Measurements from ENCODE around the gene GALP. TPM values are rescaled to one million over a fixed set of nuclear protein-coding genes. Genes with fewer than 3 reads are reported as not detected.

GALP gene
- total and polyA plus RNA-seq, 2 experiments from 2014 or later, result not detected

GRCh38 chr19:56144831-56145230 is 31.0 kb upstream of the GALP start (continued):
- TF ChIP-seq, protein P1, sequence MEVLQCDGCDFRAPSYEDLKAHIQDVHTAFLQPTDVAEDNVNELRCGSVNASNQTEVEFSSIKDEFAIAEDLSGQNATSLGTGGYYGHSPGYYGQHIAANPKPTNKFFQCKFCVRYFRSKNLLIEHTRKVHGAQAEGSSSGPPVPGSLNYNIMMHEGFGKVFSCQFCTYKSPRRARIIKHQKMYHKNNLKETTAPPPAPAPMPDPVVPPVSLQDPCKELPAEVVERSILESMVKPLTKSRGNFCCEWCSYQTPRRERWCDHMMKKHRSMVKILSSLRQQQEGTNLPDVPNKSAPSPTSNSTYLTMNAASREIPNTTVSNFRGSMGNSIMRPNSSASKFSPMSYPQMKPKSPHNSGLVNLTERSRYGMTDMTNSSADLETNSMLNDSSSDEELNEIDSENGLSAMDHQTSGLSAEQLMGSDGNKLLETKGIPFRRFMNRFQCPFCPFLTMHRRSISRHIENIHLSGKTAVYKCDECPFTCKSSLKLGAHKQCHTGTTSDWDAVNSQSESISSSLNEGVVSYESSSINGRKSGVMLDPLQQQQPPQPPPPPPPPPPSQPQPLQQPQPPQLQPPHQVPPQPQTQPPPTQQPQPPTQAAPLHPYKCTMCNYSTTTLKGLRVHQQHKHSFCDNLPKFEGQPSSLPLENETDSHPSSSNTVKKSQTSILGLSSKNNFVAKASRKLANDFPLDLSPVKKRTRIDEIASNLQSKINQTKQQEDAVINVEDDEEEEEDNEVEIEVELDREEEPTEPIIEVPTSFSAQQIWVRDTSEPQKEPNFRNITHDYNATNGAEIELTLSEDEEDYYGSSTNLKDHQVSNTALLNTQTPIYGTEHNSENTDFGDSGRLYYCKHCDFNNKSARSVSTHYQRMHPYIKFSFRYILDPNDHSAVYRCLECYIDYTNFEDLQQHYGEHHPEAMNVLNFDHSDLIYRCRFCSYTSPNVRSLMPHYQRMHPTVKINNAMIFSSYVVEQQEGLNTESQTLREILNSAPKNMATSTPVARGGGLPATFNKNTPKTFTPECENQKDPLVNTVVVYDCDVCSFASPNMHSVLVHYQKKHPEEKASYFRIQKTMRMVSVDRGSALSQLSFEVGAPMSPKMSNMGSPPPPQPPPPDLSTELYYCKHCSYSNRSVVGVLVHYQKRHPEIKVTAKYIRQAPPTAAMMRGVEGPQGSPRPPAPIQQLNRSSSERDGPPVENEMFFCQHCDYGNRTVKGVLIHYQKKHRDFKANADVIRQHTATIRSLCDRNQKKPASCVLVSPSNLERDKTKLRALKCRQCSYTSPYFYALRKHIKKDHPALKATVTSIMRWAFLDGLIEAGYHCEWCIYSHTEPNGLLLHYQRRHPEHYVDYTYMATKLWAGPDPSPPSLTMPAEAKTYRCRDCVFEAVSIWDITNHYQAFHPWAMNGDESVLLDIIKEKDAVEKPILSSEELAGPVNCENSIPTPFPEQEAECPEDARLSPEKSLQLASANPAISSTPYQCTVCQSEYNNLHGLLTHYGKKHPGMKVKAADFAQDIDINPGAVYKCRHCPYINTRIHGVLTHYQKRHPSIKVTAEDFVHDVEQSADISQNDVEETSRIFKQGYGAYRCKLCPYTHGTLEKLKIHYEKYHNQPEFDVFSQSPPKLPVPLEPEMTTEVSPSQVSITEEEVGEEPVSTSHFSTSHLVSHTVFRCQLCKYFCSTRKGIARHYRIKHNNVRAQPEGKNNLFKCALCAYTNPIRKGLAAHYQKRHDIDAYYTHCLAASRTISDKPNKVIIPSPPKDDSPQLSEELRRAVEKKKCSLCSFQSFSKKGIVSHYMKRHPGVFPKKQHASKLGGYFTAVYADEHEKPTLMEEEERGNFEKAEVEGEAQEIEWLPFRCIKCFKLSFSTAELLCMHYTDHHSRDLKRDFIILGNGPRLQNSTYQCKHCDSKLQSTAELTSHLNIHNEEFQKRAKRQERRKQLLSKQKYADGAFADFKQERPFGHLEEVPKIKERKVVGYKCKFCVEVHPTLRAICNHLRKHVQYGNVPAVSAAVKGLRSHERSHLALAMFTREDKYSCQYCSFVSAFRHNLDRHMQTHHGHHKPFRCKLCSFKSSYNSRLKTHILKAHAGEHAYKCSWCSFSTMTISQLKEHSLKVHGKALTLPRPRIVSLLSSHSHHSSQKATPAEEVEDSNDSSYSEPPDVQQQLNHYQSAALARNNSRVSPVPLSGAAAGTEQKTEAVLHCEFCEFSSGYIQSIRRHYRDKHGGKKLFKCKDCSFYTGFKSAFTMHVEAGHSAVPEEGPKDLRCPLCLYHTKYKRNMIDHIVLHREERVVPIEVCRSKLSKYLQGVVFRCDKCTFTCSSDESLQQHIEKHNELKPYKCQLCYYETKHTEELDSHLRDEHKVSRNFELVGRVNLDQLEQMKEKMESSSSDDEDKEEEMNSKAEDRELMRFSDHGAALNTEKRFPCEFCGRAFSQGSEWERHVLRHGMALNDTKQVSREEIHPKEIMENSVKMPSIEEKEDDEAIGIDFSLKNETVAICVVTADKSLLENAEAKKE (CRISPR knock-in tag; IDR thresholded peaks at IDR 0.05), result no peak
- no peak for TF ChIP-seq NANOG (IDR thresholded peaks at IDR 0.05; ENCODE audit: borderline replicate concordance)
- TF ChIP-seq, protein P2, sequence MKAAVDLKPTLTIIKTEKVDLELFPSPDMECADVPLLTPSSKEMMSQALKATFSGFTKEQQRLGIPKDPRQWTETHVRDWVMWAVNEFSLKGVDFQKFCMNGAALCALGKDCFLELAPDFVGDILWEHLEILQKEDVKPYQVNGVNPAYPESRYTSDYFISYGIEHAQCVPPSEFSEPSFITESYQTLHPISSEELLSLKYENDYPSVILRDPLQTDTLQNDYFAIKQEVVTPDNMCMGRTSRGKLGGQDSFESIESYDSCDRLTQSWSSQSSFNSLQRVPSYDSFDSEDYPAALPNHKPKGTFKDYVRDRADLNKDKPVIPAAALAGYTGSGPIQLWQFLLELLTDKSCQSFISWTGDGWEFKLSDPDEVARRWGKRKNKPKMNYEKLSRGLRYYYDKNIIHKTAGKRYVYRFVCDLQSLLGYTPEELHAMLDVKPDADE (IDR thresholded peaks at IDR 0.05), result no peak
- no peak for TF ChIP-seq ZNF331 (CRISPR knock-in tag; IDR thresholded peaks at IDR 0.05; ENCODE audit: low read depth)
- no peak for TF ChIP-seq CTCF (conservative IDR thresholded peaks at IDR 0.05; ENCODE audit: low read depth in 2 of 2)
- TF ChIP-seq ZNF114 (CRISPR knock-in tag; IDR thresholded peaks at IDR 0.05), result no peak
- TF ChIP-seq REST (IDR thresholded peaks at IDR 0.05; ENCODE audit: unreplicated experiment), result no peak
- TF ChIP-seq EZH2 (IDR thresholded peaks at IDR 0.05; ENCODE audit: low read depth, unreplicated experiment), result no peak
